Panc1 (cell line): ENCODE data around the gene PCDHGB2. TPM values are rescaled to one million over a fixed set of nuclear protein-coding genes. Genes with fewer than 3 reads are reported as not detected.

Experiments used
- ATAC-seq: fragments of 200-7000 bp; cut with Tn5 transposase; 2 replicates; pipeline ENCODE4 v1.9.1; 2020; ENCODE audit warnings: mild to moderate bottlenecking, moderate library complexity
- BruUV-seq: library from RNA; stranded (reverse); fragments of 400-500 nt; replicated peaks from 2 replicates; lab custom pipeline; 2021; lab: Mats Ljungman, UMichigan
- CTCF ChIA-PET: fragments of 300-600 bp; sonication (Branson Sonifier 250); formaldehyde crosslinking; loops from one replicate; lab custom pipeline; 2022; ENCODE audit warnings: antibody characterized with exemption; lab: Charles Lee
- POLR2A ChIA-PET: fragments of 300-600 bp; sonication (Branson Sonifier 250); formaldehyde crosslinking; loops from one replicate; lab custom pipeline; 2022; ENCODE audit warnings: antibody characterized with exemption; lab: Charles Lee
- DNase-seq: peaks from one replicate; pipeline ENCODE4 v3.0.0-alpha.2; 2010; ENCODE audit warnings: low read depth, low spot score
- H3K27ac ChIP-seq: 2 replicates; pipeline ENCODE4 v1.5.1; 2011; ENCODE audit warnings: mild to moderate bottlenecking, low read length, inconsistent platforms
- H3K27me3 ChIP-seq: fragments of 200-500 bp; sonication (Bioruptor generic); 2 replicates; pipeline ENCODE4 v1.6.0; 2014; ENCODE audit warnings: low read length, inconsistent platforms; ENCODE audit not compliant: control insufficient read depth, insufficient read depth
- H3K36me3 ChIP-seq: fragments of 200-500 bp; sonication (Bioruptor generic); 2 replicates; pipeline ENCODE4 v1.5.1; 2014; ENCODE audit warnings: inconsistent platforms, mild to moderate bottlenecking, low read length, moderate library complexity; ENCODE audit not compliant: control insufficient read depth, insufficient read depth
- H3K4me1 ChIP-seq: 2 replicates; pipeline ENCODE4 v1.5.1; 2011; ENCODE audit warnings: inconsistent platforms, mild to moderate bottlenecking, low read length, moderate library complexity; ENCODE audit not compliant: control insufficient read depth, insufficient read depth
- H3K4me3 ChIP-seq, 2 experiments: 2 replicates each; pipeline ENCODE4 v1.5.1; 2011 to 2012; ENCODE audit warnings: low read depth in 2 of 2, low read length in 2 of 2, mild to moderate bottlenecking in 2 of 2, inconsistent platforms in 1 of 2, moderate library complexity in 1 of 2
- H3K9me3 ChIP-seq: fragments of 200-500 bp; sonication (Bioruptor generic); 2 replicates; pipeline ENCODE4 v1.5.1; 2014; ENCODE audit warnings: low read depth, mild to moderate bottlenecking, inconsistent platforms, low read length, moderate library complexity; ENCODE audit not compliant: control insufficient read depth, insufficient read depth
- CTCF ChIP-seq: fragments of 450-650 bp; IDR thresholded peaks from 2 replicates; pipeline ENCODE4 v1.5.1; 2017; ENCODE audit warnings: mild to moderate bottlenecking
- POLR2AphosphoS5 ChIP-seq: IDR thresholded peaks from 2 replicates; pipeline ENCODE4 v1.6.1; 2012; ENCODE audit warnings: mild to moderate bottlenecking, low read depth, low read length, moderate library complexity
- REST ChIP-seq, 2 experiments: IDR thresholded peaks; 2 replicates each; pipeline ENCODE4 v1.6.1; 2011 to 2012; ENCODE audit warnings: low read depth in 2 of 2, control low read depth in 1 of 2, low read length in 1 of 2, mild to moderate bottlenecking in 1 of 2, moderate library complexity in 1 of 2; ENCODE audit not compliant: insufficient read depth in 1 of 2
- SIN3A ChIP-seq: IDR thresholded peaks from 2 replicates; pipeline ENCODE4 v1.6.1; 2012; ENCODE audit warnings: low read depth, mild to moderate bottlenecking, low read length, moderate library complexity, borderline replicate concordance; ENCODE audit not compliant: insufficient read depth
- TCF7L2 ChIP-seq: IDR thresholded peaks from 2 replicates; pipeline ENCODE4 v1.6.1; 2011; ENCODE audit warnings: mild to moderate bottlenecking, low read depth, low read length, inconsistent platforms
- in situ Hi-C: cut with HindIII; loops from 2 replicates; pipeline ENCODE4 v1.10.0; 2016; ENCODE audit warnings: low sequenced_read_pairs, low pct_unique_long_range_greater_than_20kb
- intact Hi-C: fragments of 100-400 bp; cut with micrococcal nuclease; formaldehyde crosslinking; loops from one replicate; pipeline ENCODE4 v1.10.0; 2022; ENCODE audit not compliant: unreplicated experiment
- total RNA-seq: library from RNA; stranded (reverse); gene quantifications from one replicate; pipeline ENCODE4 v1.2.1, GENCODE V29; 2021; ENCODE audit not compliant: unreplicated experiment

PCDHGB2 gene
- total RNA-seq, 1 experiment from 2014 or later: 5.3 TPM

- intact Hi-C loops (loop anchor here (10.0 kb wide), 1 partner anchor 169 kb away; no protein-coding TSS in a partner anchor), in situ Hi-C loops (no loop called here)
- Histone ChIP-seq H3K36me3 (no peaks in the 10 kb centered on the region), H3K27ac (no peak overlapping the region), H3K4me1 (no peaks in the 10 kb centered on the region), H3K9me3 (no peaks in the 10 kb centered on the region), H3K27me3 (no peaks in the 10 kb centered on the region; the same call in 1 of the 2 replicates), H3K4me3 (no peak overlapping the region)
- CTCF ChIA-PET: interaction anchor here (0.8 kb wide), 1 partner anchor 202 kb away, joined by 3 read pairs; no protein-coding TSS in a partner anchor
- POLR2A ChIA-PET: no interaction called here
- DNase-seq (no peak), ATAC-seq (no peak)
- BruUV-seq: no TSS peak
- no peak for TF ChIP-seq TCF7L2
- no peak for TF ChIP-seq POLR2AphosphoS5
- TF ChIP-seq SIN3A: no peak
- TF ChIP-seq REST (IDR thresholded peaks at IDR 0.05; ENCODE audit: insufficient read depth in 1 of 2, low read depth in 2 of 2, low read length in 1 of 2): no peak
- TF ChIP-seq CTCF: no peak
These were observed 4.2 kb upstream of the PCDHGB2 start for GRCh38 chr5:141355641-141356040.

GRCh38 chr5:141356133-141356532 is 3.7 kb upstream of the PCDHGB2 start:
- CTCF ChIA-PET: interaction anchor here (0.8 kb wide), 1 partner anchor 202 kb away, joined by 3 read pairs; no protein-coding TSS in a partner anchor

More at GRCh38 chr5:141356133-141356532, 3.7 kb upstream of the PCDHGB2 start:
- intact Hi-C loops (loop anchor here (10.0 kb wide), 1 partner anchor 169 kb away; no protein-coding TSS in a partner anchor), in situ Hi-C loops (no loop called here)
- no peaks in the 10 kb centered on the region for H3K4me1 ChIP-seq
- no peaks in the 10 kb centered on the region for H3K9me3 ChIP-seq
- H3K27ac ChIP-seq: no peak overlapping the region
- POLR2A ChIA-PET: no interaction called here
- no peak for TF ChIP-seq POLR2AphosphoS5
- no peak for TF ChIP-seq REST (IDR thresholded peaks at IDR 0.05; ENCODE audit: insufficient read depth in 1 of 2, low read depth in 2 of 2, low read length in 1 of 2)
- no peak for TF ChIP-seq TCF7L2
- TF ChIP-seq CTCF: no peak
- no peak for TF ChIP-seq SIN3A
- no peaks in the 10 kb centered on the region for H3K27me3 ChIP-seq
- no peaks in the 10 kb centered on the region for H3K36me3 ChIP-seq
- H3K4me3 ChIP-seq: no peak overlapping the region
- DNase-seq (no peak), ATAC-seq (no peak)
- no TSS peak for BruUV-seq
